GM21528 (cell line): ENCODE results near the gene TTC23.

Experiments used
- ATAC-seq: cut with Tn5 transposase; IDR thresholded peaks from one replicate; pipeline ENCODE4 v1.9.1; 2021; ENCODE audit warnings: mild to moderate bottlenecking, moderate library complexity; ENCODE audit not compliant: unreplicated experiment, low FRiP score

The TTC23 gene

DNA sequence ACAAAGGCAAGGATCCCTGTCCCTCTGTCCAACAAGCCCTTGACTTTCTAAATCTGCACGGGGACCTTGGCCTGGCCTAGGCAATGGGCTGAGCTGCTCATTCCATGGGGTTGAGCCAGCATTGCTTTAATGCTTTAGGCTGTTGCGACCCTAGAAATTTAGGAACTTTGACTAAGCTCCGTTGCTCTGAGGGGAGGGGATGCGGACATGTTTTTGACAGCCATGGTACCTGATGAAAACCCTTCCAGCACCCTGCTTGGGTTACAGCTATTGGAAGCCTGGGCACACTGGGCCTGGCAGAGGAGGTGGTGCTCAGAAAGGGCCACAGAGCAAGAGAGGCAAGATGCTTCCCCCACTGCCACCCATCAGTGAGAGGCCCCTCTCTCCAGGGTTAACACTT is 107.4 kb downstream of the TTC23 start:
- ATAC-seq, result no peak

DNA sequence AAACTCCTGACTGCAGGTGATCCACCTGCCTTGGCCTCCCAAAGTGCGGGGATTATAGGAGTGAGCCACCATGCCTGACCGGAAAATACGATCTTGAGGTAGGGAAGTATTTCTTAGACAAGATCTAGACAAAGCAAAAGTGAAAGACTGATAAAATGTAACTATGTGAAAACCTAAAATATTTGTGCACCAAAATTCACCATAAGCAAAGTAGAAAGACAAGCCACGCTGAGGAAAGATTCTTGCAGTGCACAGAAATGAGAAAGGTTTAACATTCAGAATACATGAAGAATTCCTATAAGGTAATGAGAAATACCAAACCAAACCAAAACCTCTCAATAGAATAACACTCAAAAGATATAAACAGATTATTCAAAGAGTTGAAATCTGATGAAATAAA is 108.8 kb downstream of the TTC23 start:
- ATAC-seq, result no peak

DNA sequence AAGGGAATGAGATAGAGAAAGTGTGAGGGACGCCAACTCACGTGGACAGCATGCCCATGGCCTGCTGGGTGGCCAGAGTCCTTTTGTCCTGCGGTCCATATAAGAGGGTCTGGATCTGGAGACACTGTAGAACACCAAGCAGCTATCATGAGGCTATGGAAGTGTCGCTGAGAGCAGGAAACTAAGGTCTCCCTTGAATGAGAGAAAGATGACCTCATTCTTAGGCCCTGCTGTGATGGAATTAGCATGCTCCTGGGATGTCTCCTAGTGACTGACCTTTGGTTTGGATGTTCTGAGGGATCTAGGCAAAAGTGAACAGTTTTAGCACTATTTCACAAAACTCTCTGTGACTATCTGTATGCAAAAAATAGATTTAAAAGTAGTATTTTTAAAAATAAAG is 110.1 kb downstream of the TTC23 start:
- no peak for ATAC-seq

DNA sequence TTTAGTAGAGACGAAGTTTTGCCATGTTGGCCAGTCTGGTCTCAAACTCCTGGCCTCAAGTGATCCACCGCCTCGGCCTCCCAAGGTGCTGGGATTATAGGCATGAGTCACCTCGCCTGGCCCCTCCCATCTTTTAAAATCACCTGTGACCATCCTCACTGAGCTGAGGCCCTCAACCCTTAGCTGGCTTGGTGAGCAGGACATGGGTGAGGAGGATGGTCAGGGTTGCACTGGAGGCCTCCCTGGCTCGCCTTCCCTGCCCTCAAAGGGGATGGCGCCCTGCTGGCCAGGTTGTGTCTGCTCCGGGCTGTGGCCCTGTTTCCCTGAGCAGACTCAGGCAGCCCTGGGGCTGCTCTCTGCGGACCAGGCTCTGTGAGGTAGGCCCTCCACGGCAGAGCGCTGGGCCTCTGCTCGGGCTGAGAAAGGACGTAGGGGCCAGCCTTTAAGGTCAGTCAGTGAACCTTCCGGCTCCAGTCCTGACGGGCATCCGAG is 110.8 kb downstream of the TTC23 start:
- ATAC-seq, result no peak

DNA sequence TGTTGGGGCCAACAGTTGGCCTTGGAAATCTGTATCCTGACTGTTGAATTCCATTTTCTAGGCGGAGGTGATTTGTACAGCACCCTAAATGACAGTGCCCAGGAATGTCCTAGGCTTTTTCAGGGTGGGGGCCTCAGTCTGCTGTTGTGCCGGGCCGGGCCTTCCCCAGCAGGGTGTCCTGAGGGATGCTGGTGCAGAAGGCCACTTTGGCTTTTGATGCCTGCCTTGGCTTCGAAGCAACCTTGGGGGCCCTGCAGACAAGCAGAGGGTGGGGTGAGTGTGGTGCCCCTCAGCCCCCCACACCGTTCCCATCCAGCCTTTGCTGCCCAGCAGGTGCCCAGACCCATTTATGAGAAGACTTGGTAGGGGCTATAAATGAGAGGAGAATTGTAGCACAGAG is 111.5 kb downstream of the TTC23 start:
- no peak for ATAC-seq

DNA sequence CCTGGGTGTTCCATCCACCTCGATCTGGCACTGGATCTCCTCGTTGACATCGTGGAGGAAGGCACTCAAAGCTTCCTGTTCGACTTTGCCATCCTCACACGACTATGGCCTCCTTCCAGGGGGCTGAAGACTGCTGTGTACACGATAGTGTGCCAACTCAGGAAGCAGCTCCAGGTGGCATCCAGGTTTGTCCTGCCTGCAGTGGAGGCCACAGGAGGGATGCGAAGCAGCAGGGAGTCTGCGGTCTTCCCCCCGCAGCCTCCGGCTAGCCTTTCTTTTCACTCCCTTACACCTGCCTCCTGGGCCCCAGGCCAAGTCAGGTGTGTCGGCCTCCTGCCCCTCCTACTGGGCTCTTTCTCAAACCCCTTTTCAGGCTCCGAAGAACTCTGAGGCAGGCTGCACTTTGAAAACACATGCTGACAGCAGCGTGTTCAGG is 112.3 kb downstream of the TTC23 start:
- no peak for ATAC-seq

DNA sequence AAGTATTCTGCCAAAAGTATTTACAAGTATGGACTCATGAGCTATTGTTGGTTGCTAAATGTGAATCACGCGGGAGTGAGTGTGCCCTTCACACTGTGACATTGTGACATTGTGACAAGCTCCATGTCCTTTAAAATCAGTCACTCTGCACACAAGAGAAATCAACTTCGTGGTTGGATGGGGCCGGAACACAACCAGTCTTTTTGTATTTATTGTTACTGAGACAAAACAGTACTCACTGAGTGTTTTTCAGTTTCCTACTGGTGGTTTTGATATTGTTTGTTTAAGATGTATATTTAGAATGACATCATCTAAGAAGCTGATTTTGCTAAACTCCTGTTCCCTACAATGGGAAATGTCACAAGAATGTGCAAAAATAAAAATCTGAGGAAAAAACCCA is 114.2 kb downstream of the TTC23 start:
- peak; percentile 71 for ATAC-seq

DNA sequence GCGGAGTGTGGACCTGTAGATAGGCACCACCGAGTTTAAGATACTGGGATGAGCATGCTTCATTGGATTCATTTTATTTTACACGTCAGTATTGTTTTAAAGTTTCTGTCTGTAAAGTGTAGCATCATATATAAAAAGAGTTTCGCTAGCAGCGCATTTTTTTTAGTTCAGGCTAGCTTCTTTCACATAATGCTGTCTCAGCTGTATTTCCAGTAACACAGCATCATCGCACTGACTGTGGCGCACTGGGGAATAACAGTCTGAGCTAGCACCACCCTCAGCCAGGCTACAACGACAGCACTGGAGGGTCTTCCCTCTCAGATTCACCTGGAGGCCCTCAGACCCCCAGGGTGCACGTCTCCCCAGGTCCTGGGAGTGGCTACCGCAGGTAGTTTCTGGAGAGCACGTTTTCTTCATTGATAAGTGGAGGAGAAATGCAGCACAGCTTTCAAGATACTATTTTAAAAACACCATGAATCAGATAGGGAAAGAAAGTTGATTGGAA is 115.0 kb downstream of the TTC23 start:
- no peak for ATAC-seq

DNA sequence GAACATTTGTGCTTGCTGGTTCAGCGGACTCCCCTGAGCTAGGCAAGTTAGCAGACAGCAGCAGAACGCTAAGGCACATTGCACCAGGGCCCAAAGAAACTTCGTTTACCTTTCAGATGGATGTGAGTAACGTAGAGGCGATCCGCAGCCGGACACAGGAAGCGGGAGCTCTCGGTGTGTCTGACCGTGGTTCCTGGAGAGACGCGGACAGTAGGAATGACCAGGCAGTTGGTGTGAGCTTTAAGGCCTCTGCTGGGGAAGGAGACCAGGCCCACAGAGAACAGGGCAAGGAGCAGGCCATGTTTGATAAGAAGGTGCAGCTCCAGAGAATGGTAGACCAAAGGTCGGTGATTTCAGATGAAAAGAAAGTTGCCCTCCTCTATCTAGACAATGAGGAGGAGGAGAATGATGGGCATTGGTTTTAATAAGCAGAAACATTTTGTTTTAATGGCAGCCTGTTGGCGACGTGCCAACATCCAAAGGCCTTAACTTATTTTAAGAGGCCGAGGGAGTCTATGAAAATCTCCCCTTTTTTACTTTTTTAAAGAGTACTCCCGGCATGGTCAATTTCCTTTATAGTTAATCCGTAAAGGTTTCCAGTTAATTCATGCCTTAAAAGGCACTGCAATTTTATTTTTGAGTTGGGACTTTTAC is 116.6 kb downstream of the TTC23 start:
- no peak for ATAC-seq

DNA sequence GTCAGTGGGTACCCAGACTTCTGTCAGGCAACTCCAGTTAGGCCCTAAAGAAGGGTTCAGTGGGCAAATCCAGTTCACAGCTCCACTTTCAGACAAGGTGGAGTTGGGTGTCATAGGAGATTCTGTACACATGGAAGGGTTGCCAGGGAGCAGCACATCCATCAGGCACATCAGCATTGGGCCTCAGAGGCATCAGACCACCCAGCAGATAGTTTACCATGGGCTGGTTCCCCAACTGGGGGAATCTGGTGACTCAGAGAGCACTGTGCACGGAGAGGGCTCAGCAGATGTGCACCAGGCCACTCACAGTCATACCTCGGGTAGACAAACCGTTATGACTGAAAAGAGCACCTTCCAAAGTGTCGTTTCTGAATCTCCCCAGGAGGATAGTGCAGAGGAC is 117.3 kb downstream of the TTC23 start:
- no peak for ATAC-seq

DNA sequence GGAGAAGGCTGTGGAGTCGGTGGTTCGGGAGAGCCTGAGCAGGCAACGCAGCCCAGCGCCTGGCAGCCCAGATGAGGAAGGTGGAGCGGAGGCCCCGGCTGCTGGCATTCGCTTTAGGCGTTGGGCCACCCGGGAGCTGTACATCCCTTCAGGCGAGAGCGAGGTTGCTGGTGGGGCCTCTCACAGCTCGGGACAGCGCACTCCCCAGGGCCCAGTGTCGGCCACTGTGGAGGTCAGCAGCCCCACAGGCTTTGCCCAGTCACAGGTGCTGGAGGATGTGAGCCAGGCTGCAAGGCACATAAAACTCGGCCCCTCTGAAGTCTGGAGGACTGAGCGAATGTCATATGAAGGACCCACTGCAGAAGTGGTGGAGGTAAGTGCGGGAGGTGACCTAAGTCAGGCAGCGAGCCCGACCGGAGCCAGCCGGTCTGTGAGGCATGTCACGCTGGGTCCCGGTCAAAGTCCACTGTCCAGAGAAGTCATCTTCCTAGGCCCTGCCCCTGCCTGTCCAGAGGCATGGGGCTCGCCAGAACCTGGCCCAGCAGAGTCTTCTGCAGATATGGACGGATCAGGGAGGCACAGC is 117.8 kb downstream of the TTC23 start:
- ATAC-seq, result no peak

DNA sequence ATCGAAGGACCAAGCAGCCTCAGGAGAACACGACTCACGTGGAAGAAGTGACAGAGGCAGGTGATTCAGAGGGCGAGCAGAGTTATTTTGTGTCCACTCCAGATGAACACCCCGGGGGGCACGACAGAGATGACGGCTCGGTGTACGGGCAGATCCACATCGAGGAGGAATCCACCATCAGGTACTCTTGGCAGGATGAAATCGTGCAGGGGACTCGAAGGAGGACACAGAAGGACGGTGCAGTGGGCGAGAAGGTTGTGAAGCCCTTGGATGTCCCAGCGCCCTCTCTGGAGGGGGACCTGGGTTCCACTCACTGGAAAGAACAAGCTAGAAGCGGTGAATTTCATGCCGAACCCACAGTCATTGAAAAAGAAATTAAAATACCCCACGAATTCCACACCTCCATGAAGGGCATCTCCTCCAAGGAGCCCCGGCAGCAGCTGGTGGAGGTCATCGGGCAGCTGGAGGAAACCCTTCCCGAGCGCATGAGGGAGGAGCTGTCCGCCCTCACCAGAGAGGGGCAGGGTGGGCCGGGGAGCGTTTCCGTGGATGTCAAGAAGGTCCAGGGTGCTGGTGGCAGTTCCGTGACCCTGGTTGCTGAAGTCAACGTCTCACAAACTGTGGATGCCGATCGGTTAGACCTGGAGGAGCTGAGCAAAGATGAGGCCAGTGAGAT is 118.5 kb downstream of the TTC23 start:
- no peak for ATAC-seq

DNA sequence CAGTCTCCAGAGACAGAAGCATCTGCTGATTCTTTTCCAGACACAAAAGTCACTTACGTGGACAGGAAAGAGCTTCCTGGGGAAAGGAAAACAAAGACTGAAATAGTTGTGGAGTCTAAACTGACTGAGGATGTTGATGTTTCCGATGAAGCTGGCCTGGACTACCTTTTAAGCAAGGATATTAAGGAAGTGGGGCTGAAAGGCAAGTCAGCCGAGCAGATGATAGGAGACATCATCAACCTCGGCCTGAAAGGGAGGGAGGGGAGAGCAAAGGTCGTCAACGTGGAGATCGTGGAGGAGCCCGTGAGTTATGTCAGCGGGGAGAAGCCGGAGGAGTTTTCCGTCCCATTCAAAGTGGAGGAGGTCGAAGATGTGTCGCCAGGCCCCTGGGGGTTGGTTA is 119.1 kb downstream of the TTC23 start:
- no peak for ATAC-seq

DNA sequence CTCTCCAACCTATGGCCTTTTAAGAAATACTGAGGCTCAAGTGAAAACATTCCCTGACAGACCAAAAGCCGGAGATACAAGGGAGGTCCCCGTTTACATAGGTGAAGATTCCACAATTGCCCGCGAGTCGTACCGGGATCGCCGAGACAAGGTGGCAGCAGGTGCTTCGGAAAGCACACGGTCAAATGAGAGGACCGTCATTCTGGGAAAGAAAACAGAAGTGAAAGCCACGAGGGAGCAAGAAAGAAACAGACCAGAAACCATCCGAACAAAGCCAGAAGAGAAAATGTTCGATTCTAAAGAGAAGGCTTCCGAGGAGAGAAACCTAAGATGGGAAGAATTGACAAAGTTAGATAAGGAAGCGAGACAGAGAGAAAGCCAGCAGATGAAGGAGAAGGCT is 119.7 kb downstream of the TTC23 start:
- no peak for ATAC-seq

DNA sequence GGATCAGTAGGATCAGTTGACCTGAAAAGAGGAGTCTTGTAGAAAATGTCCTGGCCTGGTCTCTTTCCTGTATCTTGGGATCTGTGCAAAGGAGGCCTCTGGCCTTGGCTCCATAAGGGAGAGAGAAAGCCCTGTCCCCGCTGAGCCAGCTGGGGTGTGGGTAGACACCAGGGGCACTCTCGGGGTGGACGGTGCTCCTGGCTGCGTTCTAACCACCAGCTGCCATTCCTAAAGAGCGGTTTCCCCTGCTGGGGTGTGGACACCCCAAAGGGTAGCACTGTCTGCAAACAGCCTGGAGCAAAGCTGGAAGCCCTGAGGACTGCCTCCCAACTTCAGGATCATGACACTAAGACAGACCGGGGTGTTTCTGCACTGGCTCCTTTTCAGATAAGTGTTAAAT is 121.0 kb downstream of the TTC23 start:
- ATAC-seq, result no peak

DNA sequence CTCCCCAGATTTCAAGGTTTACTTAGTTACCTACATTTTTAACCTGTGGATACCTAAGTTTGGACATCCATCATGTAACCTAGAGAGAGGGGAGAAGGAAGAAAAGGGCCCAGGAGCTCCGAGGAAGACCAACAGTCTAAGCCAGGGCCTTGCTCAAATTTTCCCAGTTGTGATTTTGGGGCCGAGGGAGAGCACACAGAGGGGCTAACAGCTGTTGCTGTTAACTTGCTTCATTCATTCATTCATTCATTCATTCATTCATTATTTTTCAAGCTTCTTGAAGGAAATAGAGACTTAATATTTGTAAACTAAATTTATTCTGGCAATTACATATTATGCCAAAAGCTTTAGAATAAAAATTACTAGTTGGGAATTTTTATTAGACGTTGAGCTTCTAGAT is 121.6 kb downstream of the TTC23 start:
- no peak for ATAC-seq

DNA sequence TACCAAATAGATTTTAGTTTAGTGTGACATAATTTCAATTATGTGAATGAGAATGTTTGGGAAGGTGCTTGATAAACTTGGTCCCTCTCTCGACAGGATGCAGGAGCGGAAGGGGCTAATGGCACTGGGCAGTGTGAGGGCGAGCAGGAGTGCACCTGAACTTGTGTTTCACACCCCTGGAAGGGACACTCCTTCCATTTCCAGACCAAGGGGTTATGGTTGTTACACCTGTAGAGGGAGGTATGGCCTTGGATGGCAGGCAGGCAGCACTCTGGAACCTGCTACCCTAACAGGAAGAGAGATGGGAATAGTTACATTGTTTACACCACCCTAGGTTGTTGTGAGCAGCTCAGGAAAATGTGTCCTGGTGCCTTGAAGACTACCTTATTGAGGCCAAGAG is 122.5 kb downstream of the TTC23 start:
- ATAC-seq, result no peak

DNA sequence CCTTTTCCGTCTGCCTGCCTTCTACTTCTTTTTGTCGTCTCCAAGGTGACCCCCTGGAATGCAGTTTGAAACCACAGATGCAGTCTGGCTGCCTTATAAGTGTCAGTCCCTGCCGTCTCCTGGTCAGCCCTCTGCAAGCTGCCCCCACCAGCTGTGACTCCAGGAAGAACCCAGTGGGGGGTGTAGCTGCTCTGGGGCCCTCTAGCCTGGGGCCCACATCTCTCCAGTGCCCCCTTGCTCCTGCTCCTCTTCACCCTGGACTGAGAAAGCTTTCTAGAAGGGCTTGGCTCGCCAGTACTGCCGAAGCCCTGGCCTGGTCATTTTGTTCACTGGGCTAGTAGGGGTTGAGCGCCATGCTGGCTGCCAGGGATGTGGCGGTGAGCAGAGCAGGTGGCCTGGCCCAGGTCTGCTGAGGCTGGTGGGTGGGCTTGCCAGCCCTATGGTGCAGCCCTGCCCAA is 123.2 kb downstream of the TTC23 start:
- no peak for ATAC-seq

DNA sequence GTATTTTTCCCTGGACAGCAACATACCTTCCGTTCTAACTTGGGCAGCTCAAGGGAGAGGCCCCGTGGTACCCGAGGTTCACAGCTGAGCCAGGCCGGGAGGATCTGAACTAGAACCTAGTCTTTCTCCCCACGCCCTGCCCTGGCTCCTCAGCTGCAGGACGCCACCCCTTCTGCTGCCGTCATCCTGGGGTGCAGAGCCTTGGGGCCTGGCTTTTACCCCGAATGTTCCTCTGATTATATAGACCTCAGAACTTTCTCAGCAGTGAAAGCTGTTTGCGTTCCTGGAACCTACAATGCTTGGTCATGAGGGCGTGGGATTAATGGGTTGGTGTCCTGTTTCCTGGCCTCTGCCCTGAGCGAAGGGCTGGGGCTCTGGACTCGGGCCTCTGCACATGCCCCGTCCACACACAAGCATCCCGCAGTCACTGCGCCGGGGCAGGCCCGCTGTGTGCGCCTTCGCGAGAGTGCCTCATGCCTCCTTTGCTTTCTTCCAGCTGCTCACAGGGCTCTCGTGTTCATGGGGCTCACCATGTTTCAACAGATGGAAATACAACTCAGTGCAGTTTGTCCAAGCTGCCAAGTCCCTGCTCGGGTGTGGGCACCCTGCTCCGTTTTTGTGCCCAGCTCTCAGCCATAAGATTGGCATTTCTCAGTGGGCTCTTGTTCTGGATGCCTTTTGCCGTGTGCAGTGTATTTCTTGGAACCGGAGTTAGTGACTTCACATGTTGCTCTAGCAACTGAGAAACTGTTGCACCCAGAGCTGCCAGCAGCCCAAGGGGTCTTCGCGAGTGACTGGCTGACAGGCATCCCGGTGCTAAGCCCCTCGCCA is 124.1 kb downstream of the TTC23 start:
- ATAC-seq, result no peak

DNA sequence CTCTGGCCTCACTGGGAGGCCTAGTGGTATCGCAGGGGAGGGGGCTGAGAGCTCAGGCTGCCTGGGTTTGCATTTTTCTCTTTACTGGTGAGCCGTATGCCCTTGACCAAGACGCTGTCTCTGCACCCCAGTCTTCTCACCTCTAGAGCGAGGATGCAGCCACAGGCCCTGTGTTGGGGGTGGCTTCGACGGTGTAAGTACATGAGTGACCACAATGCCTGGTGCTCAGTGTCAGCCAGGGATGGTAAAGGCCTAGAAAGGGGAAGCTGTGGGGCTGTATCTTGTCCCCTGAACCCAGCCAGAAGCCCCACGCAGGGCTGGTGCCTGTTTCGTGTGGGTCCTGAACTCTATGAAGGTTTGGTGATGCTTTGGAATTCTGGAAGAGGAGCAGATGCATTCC is 124.7 kb downstream of the TTC23 start:
- ATAC-seq, result no peak
